ENCODE results near the gene TIMP2. TPM values are rescaled to one million over a fixed set of nuclear protein-coding genes. Genes with fewer than 3 reads are reported as not detected.

TIMP2 gene
- total and polyA plus RNA-seq, 2 donors from 2014 or later, result 72.1 to 172 TPM

GRCh38 chr17:78966910-78967600, 41.9 kb upstream of the TIMP2 start:
- DNase-seq, result peak in 1 of 5 donors; percentile 65
- Histone ChIP-seq H3K36me3 (ENCODE audit: control insufficient read depth in 2 of 3, insufficient read depth in 3 of 3, low read length in 3 of 3) (no peaks in the 10 kb centered on the region), H3K9ac (ENCODE audit: low read length in 3 of 3) (no peak overlapping the region), H3K4me1 (ENCODE audit: control insufficient read depth in 2 of 3, insufficient read depth in 2 of 3, low read depth in 1 of 3, low read length in 3 of 3) (peaks cover 0 to 13% (median 5%) of the 10 kb centered on the region in 3 donors), H3K4me3 (ENCODE audit: low read length in 3 of 3) (no peak overlapping the region), H3K9me3 (ENCODE audit: control insufficient read depth in 2 of 3, insufficient read depth in 1 of 3, low read length in 3 of 3) (no peaks in the 10 kb centered on the region), H3K27me3 (ENCODE audit: control insufficient read depth, insufficient read depth, low read length) (no peaks in the 10 kb centered on the region), H3K27ac (ENCODE audit: low read depth in 2 of 2, low read length in 2 of 2) (no peak overlapping the region)
- intact Hi-C loops (cut with DNase I), result no loop called here
- TF ChIP-seq CTCF (IDR thresholded peaks at IDR 0.05; ENCODE audit: borderline replicate concordance, extremely low read depth, insufficient read depth), result no peak
- FAIRE-seq, result no peak

GRCh38 chr17:78966123-78966813, 41.1 kb upstream of the TIMP2 start:
- H3K36me3 ChIP-seq (ENCODE audit: control insufficient read depth in 2 of 3, insufficient read depth in 3 of 3, low read length in 3 of 3), result no peaks in the 10 kb centered on the region
- H3K9ac ChIP-seq (ENCODE audit: low read length in 3 of 3), result no peak overlapping the region
- FAIRE-seq (no peak), DNase-seq (peak in 2 of 5 donors; percentile 35 to 81)
- intact Hi-C loops (cut with DNase I), result no loop called here
- peaks cover 0 to 7% (median 5%) of the 10 kb centered on the region in 3 donors for H3K4me1 ChIP-seq (ENCODE audit: control insufficient read depth in 2 of 3, insufficient read depth in 2 of 3, low read depth in 1 of 3, low read length in 3 of 3)
- no peaks in the 10 kb centered on the region for H3K9me3 ChIP-seq (ENCODE audit: control insufficient read depth in 2 of 3, insufficient read depth in 1 of 3, low read length in 3 of 3)
- TF ChIP-seq CTCF (IDR thresholded peaks at IDR 0.05; ENCODE audit: borderline replicate concordance, extremely low read depth, insufficient read depth), result no peak
- H3K27me3 ChIP-seq (ENCODE audit: control insufficient read depth, insufficient read depth, low read length), result no peaks in the 10 kb centered on the region
- no peak overlapping the region for H3K27ac ChIP-seq (ENCODE audit: low read depth in 2 of 2, low read length in 2 of 2)
- H3K4me3 ChIP-seq (ENCODE audit: low read length in 3 of 3), result no peak overlapping the region

- intact Hi-C loops (cut with DNase I), result no loop called here
- DNase-seq (peak in 1 of 5 donors; percentile 39), FAIRE-seq (no peak)
- H3K27ac ChIP-seq (ENCODE audit: low read depth in 2 of 2, low read length in 2 of 2), result no peak overlapping the region
- H3K9me3 ChIP-seq (ENCODE audit: control insufficient read depth in 2 of 3, insufficient read depth in 1 of 3, low read length in 3 of 3), result no peaks in the 10 kb centered on the region
- peaks cover 0 to 3% (median 0%) of the 10 kb centered on the region in 3 donors for H3K4me1 ChIP-seq (ENCODE audit: control insufficient read depth in 2 of 3, insufficient read depth in 2 of 3, low read depth in 1 of 3, low read length in 3 of 3)
- no peak overlapping the region for H3K9ac ChIP-seq (ENCODE audit: low read length in 3 of 3)
- no peaks in the 10 kb centered on the region for H3K27me3 ChIP-seq (ENCODE audit: control insufficient read depth, insufficient read depth, low read length)
- no peaks in the 10 kb centered on the region for H3K36me3 ChIP-seq (ENCODE audit: control insufficient read depth in 2 of 3, insufficient read depth in 3 of 3, low read length in 3 of 3)
- no peak for TF ChIP-seq CTCF (IDR thresholded peaks at IDR 0.05; ENCODE audit: borderline replicate concordance, extremely low read depth, insufficient read depth)
- H3K4me3 ChIP-seq (ENCODE audit: low read length in 3 of 3), result no peak overlapping the region
These were observed 40.3 kb upstream of the TIMP2 start for GRCh38 chr17:78965491-78965924.

Measured in kidney (tissue), 14 donors.